ENCODE data around the gene PPME1.

DNA sequence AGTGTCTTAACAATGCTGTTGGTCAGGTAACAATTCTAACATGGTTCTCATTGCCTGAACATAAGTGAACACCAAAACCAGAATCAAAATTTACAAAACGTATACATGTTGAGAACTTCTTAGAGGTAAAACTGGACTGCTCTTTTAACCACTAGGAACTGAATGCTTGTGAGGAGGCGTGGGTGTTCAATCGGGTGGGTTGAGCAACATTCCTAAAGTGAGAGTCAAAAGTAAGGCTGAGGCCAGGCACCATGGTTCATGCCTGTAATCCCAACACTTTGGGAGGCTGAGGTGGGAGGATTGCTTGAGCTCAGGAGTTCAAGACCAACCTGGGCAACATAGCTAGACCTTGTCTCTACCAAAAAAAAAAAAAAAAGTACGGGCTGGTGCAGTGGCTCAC is 11.5 kb downstream of the PPME1 start:
- TF ChIP-seq POLR2AphosphoS5 (IDR thresholded peaks at IDR 0.05; ENCODE audit: low read depth, low read length) (no peak), SIN3A (IDR thresholded peaks at IDR 0.05; ENCODE audit: borderline replicate concordance, insufficient read depth, low read depth, low read length) (no peak)
- TF ChIP-seq, protein P1, sequence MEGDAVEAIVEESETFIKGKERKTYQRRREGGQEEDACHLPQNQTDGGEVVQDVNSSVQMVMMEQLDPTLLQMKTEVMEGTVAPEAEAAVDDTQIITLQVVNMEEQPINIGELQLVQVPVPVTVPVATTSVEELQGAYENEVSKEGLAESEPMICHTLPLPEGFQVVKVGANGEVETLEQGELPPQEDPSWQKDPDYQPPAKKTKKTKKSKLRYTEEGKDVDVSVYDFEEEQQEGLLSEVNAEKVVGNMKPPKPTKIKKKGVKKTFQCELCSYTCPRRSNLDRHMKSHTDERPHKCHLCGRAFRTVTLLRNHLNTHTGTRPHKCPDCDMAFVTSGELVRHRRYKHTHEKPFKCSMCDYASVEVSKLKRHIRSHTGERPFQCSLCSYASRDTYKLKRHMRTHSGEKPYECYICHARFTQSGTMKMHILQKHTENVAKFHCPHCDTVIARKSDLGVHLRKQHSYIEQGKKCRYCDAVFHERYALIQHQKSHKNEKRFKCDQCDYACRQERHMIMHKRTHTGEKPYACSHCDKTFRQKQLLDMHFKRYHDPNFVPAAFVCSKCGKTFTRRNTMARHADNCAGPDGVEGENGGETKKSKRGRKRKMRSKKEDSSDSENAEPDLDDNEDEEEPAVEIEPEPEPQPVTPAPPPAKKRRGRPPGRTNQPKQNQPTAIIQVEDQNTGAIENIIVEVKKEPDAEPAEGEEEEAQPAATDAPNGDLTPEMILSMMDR (IDR thresholded peaks at IDR 0.05) = no peak
- TF ChIP-seq, protein P2, sequence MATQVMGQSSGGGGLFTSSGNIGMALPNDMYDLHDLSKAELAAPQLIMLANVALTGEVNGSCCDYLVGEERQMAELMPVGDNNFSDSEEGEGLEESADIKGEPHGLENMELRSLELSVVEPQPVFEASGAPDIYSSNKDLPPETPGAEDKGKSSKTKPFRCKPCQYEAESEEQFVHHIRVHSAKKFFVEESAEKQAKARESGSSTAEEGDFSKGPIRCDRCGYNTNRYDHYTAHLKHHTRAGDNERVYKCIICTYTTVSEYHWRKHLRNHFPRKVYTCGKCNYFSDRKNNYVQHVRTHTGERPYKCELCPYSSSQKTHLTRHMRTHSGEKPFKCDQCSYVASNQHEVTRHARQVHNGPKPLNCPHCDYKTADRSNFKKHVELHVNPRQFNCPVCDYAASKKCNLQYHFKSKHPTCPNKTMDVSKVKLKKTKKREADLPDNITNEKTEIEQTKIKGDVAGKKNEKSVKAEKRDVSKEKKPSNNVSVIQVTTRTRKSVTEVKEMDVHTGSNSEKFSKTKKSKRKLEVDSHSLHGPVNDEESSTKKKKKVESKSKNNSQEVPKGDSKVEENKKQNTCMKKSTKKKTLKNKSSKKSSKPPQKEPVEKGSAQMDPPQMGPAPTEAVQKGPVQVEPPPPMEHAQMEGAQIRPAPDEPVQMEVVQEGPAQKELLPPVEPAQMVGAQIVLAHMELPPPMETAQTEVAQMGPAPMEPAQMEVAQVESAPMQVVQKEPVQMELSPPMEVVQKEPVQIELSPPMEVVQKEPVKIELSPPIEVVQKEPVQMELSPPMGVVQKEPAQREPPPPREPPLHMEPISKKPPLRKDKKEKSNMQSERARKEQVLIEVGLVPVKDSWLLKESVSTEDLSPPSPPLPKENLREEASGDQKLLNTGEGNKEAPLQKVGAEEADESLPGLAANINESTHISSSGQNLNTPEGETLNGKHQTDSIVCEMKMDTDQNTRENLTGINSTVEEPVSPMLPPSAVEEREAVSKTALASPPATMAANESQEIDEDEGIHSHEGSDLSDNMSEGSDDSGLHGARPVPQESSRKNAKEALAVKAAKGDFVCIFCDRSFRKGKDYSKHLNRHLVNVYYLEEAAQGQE (IDR thresholded peaks at IDR 0.05; ENCODE audit: insufficient read depth in 1 of 2, low read depth in 2 of 2, low read length in 1 of 2) = no peak
